BE2C (cell line): Measurements from ENCODE around the gene ZNF569.
A peak's percentile ranks its signal among the peaks of the same experiment; 100 is the strongest.

Source experiments
- DNase-seq: peaks from one replicate; pipeline ENCODE4 v3.0.0-alpha.2; 2020
- H3K27me3 ChIP-seq: fragments of 250-450 bp; sonication (Bioruptor Pico); 2 replicates; pipeline ENCODE4 v1.5.1; 2020; ENCODE audit warnings: mild to moderate bottlenecking
- H3K36me3 ChIP-seq: fragments of 250-450 bp; sonication (Bioruptor Pico); 2 replicates; pipeline ENCODE4 v1.5.1; 2020; ENCODE audit warnings: mild to moderate bottlenecking
- H3K4me1 ChIP-seq: fragments of 250-450 bp; sonication (Bioruptor Pico); 2 replicates; pipeline ENCODE4 v1.5.1; 2020
- H3K4me3 ChIP-seq: 2 replicates; pipeline ENCODE4 v1.5.1; 2011; ENCODE audit warnings: low read depth, low read length
- H3K9me3 ChIP-seq: fragments of 250-450 bp; sonication (Bioruptor Pico); 2 replicates; pipeline ENCODE4 v1.5.1; 2020
- TF ChIP-seq, protein P1 (sequence below): IDR thresholded peaks from 2 replicates; pipeline ENCODE4 v1.5.1; 2012; ENCODE audit warnings: mild to moderate bottlenecking, low read depth, low read length

Gene ZNF569

GRCh38 chr19:37470216-37470615 lies 3.0 kb upstream of the ZNF569 start:
- no peak for DNase-seq
- H3K27me3 ChIP-seq, result no peaks in the 10 kb centered on the region
- no peaks in the 10 kb centered on the region for H3K4me1 ChIP-seq
- H3K4me3 ChIP-seq, result peak overlapping the region; percentile 96
- peaks cover 3% of the 10 kb centered on the region; the same call in 1 of the 2 replicates for H3K36me3 ChIP-seq
- 0 out of 2 replicates have a peak, but pooled peaks cover 3% of the 10 kb centered on the region for H3K9me3 ChIP-seq
- TF ChIP-seq, protein P1, sequence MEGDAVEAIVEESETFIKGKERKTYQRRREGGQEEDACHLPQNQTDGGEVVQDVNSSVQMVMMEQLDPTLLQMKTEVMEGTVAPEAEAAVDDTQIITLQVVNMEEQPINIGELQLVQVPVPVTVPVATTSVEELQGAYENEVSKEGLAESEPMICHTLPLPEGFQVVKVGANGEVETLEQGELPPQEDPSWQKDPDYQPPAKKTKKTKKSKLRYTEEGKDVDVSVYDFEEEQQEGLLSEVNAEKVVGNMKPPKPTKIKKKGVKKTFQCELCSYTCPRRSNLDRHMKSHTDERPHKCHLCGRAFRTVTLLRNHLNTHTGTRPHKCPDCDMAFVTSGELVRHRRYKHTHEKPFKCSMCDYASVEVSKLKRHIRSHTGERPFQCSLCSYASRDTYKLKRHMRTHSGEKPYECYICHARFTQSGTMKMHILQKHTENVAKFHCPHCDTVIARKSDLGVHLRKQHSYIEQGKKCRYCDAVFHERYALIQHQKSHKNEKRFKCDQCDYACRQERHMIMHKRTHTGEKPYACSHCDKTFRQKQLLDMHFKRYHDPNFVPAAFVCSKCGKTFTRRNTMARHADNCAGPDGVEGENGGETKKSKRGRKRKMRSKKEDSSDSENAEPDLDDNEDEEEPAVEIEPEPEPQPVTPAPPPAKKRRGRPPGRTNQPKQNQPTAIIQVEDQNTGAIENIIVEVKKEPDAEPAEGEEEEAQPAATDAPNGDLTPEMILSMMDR, result no peak

DNA sequence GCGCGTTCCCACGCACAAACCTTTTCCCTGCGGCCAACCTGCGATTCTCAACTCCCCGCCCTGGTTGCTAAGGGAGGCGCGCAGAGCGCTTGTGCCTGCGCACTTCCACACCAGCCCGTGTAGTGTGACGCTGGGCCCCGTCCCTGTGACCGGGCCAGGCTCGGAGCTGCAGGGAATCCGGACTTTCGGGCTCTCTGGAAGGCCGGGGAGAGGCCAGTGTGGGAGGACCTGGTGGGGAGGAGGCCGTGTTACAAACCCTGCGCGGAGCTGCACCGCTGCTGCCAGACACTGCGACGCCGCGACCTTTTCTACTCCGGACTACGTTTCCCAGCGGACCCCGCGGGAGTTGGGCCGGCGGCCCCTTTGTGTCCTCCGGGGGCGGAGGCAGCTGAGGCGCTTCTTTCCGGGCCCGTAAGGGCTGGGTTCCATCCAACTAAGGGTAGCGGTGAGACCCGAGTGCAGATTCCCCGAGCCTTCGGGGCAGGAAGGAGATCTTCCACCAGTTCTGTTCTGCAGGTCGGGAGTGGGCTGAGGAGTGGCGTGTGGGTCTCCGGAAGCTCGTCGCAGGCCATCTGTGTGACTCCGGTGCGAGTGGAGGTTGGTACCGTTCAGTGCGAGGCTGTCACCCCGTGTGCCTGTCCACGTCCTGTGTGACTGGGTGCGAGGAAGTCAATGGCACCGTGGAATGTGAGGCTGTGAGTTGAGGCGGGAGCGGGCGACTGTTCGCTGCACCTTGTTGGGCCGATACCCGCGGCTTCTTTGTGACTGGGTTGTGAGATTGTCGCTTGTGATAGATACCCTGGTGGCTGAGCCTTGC lies 1.9 kb upstream of the ZNF569 start, which contains the start of gene ZNF570:
ZNF570 (plus strand) TSS at position 396 of the 817 bp plus-strand sequence. CDS start 999 bp downstream, outside the sequence.
- Histone ChIP-seq H3K36me3 (peaks cover 11% of the 10 kb centered on the region), H3K9me3 (0 out of 2 replicates have a peak, but pooled peaks cover 3% of the 10 kb centered on the region), H3K4me3 (peak within 1 kb of the TSS; percentile 96), H3K27me3 (no peaks in the 10 kb centered on the region), H3K4me1 (no peaks in the 10 kb centered on the region)
- DNase-seq, result peak; percentile 90
- TF ChIP-seq, protein P1, result no peak

- no peaks in the 10 kb centered on the region for H3K4me1 ChIP-seq
- H3K36me3 ChIP-seq, result peaks cover 22% of the 10 kb centered on the region
- H3K9me3 ChIP-seq, result 0 out of 2 replicates have a peak, but pooled peaks cover 3% of the 10 kb centered on the region
- H3K4me3 ChIP-seq, result peak overlapping the region; percentile 95
- H3K27me3 ChIP-seq, result no peaks in the 10 kb centered on the region
- no peak for DNase-seq
- TF ChIP-seq, protein P1, result no peak
Observed at GRCh38 chr19:37467608-37468090, 405 bp upstream of the ZNF569 start.

GRCh38 chr19:37466277-37466797 lies 907 bp downstream of the ZNF569 start:
- Histone ChIP-seq H3K9me3 (0 out of 2 replicates have a peak, but pooled peaks cover 3% of the 10 kb centered on the region), H3K36me3 (peaks cover 29% of the 10 kb centered on the region)
- no peak for DNase-seq

DNA sequence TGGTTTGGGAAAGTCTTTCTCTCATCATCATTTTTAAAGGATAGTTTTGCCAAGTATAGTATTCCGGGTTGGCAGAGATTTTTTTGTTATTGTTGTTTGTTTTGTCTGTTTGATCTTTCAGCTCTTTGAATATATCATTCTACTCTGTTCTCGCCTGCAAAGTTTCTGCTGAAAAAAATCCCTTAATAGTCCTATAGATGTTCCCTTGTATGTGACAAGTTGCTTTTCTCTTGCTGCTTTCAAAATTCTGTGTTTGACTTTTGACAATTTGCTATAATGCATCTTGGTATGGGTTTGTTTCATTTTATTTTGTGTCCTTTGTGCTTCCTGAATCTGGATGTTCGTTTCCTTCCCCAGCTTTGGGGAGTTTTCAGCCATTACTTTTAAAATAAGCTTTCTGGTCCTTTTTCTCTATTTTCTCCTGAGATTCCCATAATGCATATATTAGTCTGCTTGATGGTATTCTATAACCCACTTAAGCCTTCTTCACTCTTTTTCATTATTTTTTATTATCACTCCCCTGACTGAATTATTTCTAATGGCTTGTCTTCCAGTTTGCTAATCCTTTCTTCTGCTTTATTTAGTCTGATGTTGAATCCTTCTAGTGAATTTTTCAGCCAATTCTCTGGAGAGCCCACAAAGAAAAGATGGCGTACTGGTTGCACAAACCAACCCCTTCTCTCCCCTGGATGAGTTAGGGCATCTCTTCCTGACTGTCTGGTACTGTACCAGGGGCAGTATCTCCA lies 14.6 kb downstream of the ZNF569 start:
- Histone ChIP-seq H3K4me1 (no peaks in the 10 kb centered on the region), H3K9me3 (no peaks in the 10 kb centered on the region), H3K36me3 (peaks cover 4% of the 10 kb centered on the region), H3K4me3 (no peak overlapping the region), H3K27me3 (no peaks in the 10 kb centered on the region)
- TF ChIP-seq, protein P1, result no peak
- no peak for DNase-seq

More at GRCh38 chr19:37466277-37466797, 907 bp downstream of the ZNF569 start:
- TF ChIP-seq, protein P1, result no peak
- no peaks in the 10 kb centered on the region for H3K4me1 ChIP-seq
- no peaks in the 10 kb centered on the region for H3K27me3 ChIP-seq
- peak overlapping the region; percentile 95 for H3K4me3 ChIP-seq
